ENCODE data around the gene CACNA1G.

CACNA1G gene

GRCh38 chr17:50550661-50551432 lies 9.7 kb upstream of the CACNA1G start:
- no peaks in the 10 kb centered on the region for H3K27me3 ChIP-seq (ENCODE audit: low read depth, low read length)
- no peaks in the 10 kb centered on the region for H3K9me3 ChIP-seq (ENCODE audit: control insufficient read depth in 1 of 2, low read length in 2 of 2)
- no peak overlapping the region for H3K27ac ChIP-seq (ENCODE audit: low read length)
- no peak overlapping the region for H3K4me3 ChIP-seq (ENCODE audit: low read depth in 1 of 2, low read length in 2 of 2)
- peaks cover 4 to 14% of the 10 kb centered on the region in 2 donors for H3K4me1 ChIP-seq (ENCODE audit: control insufficient read depth in 1 of 2, insufficient read depth in 2 of 2, low read length in 2 of 2)
- H3K36me3 ChIP-seq (ENCODE audit: control insufficient read depth in 1 of 2, insufficient read depth in 2 of 2, low read length in 2 of 2): peaks cover 0 to 35% of the 10 kb centered on the region in 2 donors

GRCh38 chr17:50551433-50551815 lies 9.1 kb upstream of the CACNA1G start:
- Histone ChIP-seq H3K27ac (ENCODE audit: low read length) (no peak overlapping the region), H3K36me3 (ENCODE audit: control insufficient read depth in 1 of 2, insufficient read depth in 2 of 2, low read length in 2 of 2) (peaks cover 0 to 40% of the 10 kb centered on the region in 2 donors)

GRCh38 chr17:50551884-50552283 lies 8.6 kb upstream of the CACNA1G start:
- H3K9me3 ChIP-seq (ENCODE audit: control insufficient read depth in 1 of 2, low read length in 2 of 2): no peaks in the 10 kb centered on the region
- no peak overlapping the region for H3K4me3 ChIP-seq (ENCODE audit: low read depth in 1 of 2, low read length in 2 of 2)
- H3K27ac ChIP-seq (ENCODE audit: low read length): no peak overlapping the region
- no peaks in the 10 kb centered on the region for H3K27me3 ChIP-seq (ENCODE audit: low read depth, low read length)
- peaks cover 4 to 10% of the 10 kb centered on the region in 2 donors for H3K4me1 ChIP-seq (ENCODE audit: control insufficient read depth in 1 of 2, insufficient read depth in 2 of 2, low read length in 2 of 2)
- peaks cover 0 to 43% of the 10 kb centered on the region in 2 donors for H3K36me3 ChIP-seq (ENCODE audit: control insufficient read depth in 1 of 2, insufficient read depth in 2 of 2, low read length in 2 of 2)

More at GRCh38 chr17:50551433-50551815, 9.1 kb upstream of the CACNA1G start:
- no peaks in the 10 kb centered on the region for H3K27me3 ChIP-seq (ENCODE audit: low read depth, low read length)
- no peaks in the 10 kb centered on the region for H3K9me3 ChIP-seq (ENCODE audit: control insufficient read depth in 1 of 2, low read length in 2 of 2)
- H3K4me3 ChIP-seq (ENCODE audit: low read depth in 1 of 2, low read length in 2 of 2): no peak overlapping the region
- peaks cover 4 to 14% of the 10 kb centered on the region in 2 donors for H3K4me1 ChIP-seq (ENCODE audit: control insufficient read depth in 1 of 2, insufficient read depth in 2 of 2, low read length in 2 of 2)

- Histone ChIP-seq H3K4me1 (ENCODE audit: control insufficient read depth in 1 of 2, insufficient read depth in 2 of 2, low read length in 2 of 2) (peaks cover 0 to 10% of the 10 kb centered on the region in 2 donors), H3K36me3 (ENCODE audit: control insufficient read depth in 1 of 2, insufficient read depth in 2 of 2, low read length in 2 of 2) (peaks cover 0 to 36% of the 10 kb centered on the region in 2 donors)
Observed at GRCh38 chr17:50554201-50554600, 6.3 kb upstream of the CACNA1G start.

GRCh38 chr17:50556803-50557202 lies 3.7 kb upstream of the CACNA1G start:
- Histone ChIP-seq H3K27ac (ENCODE audit: low read length) (no peak overlapping the region), H3K4me3 (ENCODE audit: low read depth in 1 of 2, low read length in 2 of 2) (no peak overlapping the region), H3K27me3 (ENCODE audit: low read depth, low read length) (peaks cover 15% of the 10 kb centered on the region), H3K36me3 (ENCODE audit: control insufficient read depth in 1 of 2, insufficient read depth in 2 of 2, low read length in 2 of 2) (peaks cover 0 to 20% of the 10 kb centered on the region in 2 donors), H3K4me1 (ENCODE audit: control insufficient read depth in 1 of 2, insufficient read depth in 2 of 2, low read length in 2 of 2) (peaks cover 9 to 33% of the 10 kb centered on the region in 2 donors), H3K9me3 (ENCODE audit: control insufficient read depth in 1 of 2, low read length in 2 of 2) (no peaks in the 10 kb centered on the region)

More at GRCh38 chr17:50554201-50554600, 6.3 kb upstream of the CACNA1G start:
- peaks cover 5% of the 10 kb centered on the region for H3K27me3 ChIP-seq (ENCODE audit: low read depth, low read length)
- no peaks in the 10 kb centered on the region for H3K9me3 ChIP-seq (ENCODE audit: control insufficient read depth in 1 of 2, low read length in 2 of 2)
- H3K4me3 ChIP-seq (ENCODE audit: low read depth in 1 of 2, low read length in 2 of 2): no peak overlapping the region
- H3K27ac ChIP-seq (ENCODE audit: low read length): no peak overlapping the region

GRCh38 chr17:50557630-50558029 lies 2.9 kb upstream of the CACNA1G start:
- Histone ChIP-seq H3K36me3 (ENCODE audit: control insufficient read depth in 1 of 2, insufficient read depth in 2 of 2, low read length in 2 of 2) (peaks cover 0 to 19% of the 10 kb centered on the region in 2 donors), H3K4me3 (ENCODE audit: low read depth in 1 of 2, low read length in 2 of 2) (no peak overlapping the region), H3K9me3 (ENCODE audit: control insufficient read depth in 1 of 2, low read length in 2 of 2) (no peaks in the 10 kb centered on the region), H3K27me3 (ENCODE audit: low read depth, low read length) (peaks cover 18% of the 10 kb centered on the region), H3K27ac (ENCODE audit: low read length) (no peak overlapping the region), H3K4me1 (ENCODE audit: control insufficient read depth in 1 of 2, insufficient read depth in 2 of 2, low read length in 2 of 2) (peaks cover 9 to 38% of the 10 kb centered on the region in 2 donors)

- peaks cover 23% of the 10 kb centered on the region for H3K27me3 ChIP-seq (ENCODE audit: low read depth, low read length)
- H3K36me3 ChIP-seq (ENCODE audit: control insufficient read depth in 1 of 2, insufficient read depth in 2 of 2, low read length in 2 of 2): peaks cover 0 to 19% of the 10 kb centered on the region in 2 donors
- no peak overlapping the region for H3K4me3 ChIP-seq (ENCODE audit: low read depth in 1 of 2, low read length in 2 of 2)
- H3K27ac ChIP-seq (ENCODE audit: low read length): no peak overlapping the region
- peaks cover 9 to 38% of the 10 kb centered on the region in 2 donors for H3K4me1 ChIP-seq (ENCODE audit: control insufficient read depth in 1 of 2, insufficient read depth in 2 of 2, low read length in 2 of 2)
- H3K9me3 ChIP-seq (ENCODE audit: control insufficient read depth in 1 of 2, low read length in 2 of 2): no peaks in the 10 kb centered on the region
Observed at GRCh38 chr17:50558091-50558490, 2.4 kb upstream of the CACNA1G start.

GRCh38 chr17:50558581-50558940 lies 2.0 kb upstream of the CACNA1G start:
- Histone ChIP-seq H3K27me3 (ENCODE audit: low read depth, low read length) (peaks cover 27% of the 10 kb centered on the region), H3K36me3 (ENCODE audit: control insufficient read depth in 1 of 2, insufficient read depth in 2 of 2, low read length in 2 of 2) (peaks cover 0 to 19% of the 10 kb centered on the region in 2 donors), H3K9me3 (ENCODE audit: control insufficient read depth in 1 of 2, low read length in 2 of 2) (no peaks in the 10 kb centered on the region), H3K4me1 (ENCODE audit: control insufficient read depth in 1 of 2, insufficient read depth in 2 of 2, low read length in 2 of 2) (peaks cover 9 to 38% of the 10 kb centered on the region in 2 donors), H3K27ac (ENCODE audit: low read length) (no peak overlapping the region), H3K4me3 (ENCODE audit: low read depth in 1 of 2, low read length in 2 of 2) (peak overlapping the region in 1 of 2 donors; percentile 63)

- no peaks in the 10 kb centered on the region for H3K9me3 ChIP-seq (ENCODE audit: control insufficient read depth in 1 of 2, low read length in 2 of 2)
- peak overlapping the region in 1 of 2 donors; percentile 63 for H3K4me3 ChIP-seq (ENCODE audit: low read depth in 1 of 2, low read length in 2 of 2)
- H3K4me1 ChIP-seq (ENCODE audit: control insufficient read depth in 1 of 2, insufficient read depth in 2 of 2, low read length in 2 of 2): peaks cover 9 to 38% of the 10 kb centered on the region in 2 donors
- H3K27me3 ChIP-seq (ENCODE audit: low read depth, low read length): peaks cover 32% of the 10 kb centered on the region
- H3K36me3 ChIP-seq (ENCODE audit: control insufficient read depth in 1 of 2, insufficient read depth in 2 of 2, low read length in 2 of 2): peaks cover 0 to 19% of the 10 kb centered on the region in 2 donors
- no peak overlapping the region for H3K27ac ChIP-seq (ENCODE audit: low read length)
Observed at GRCh38 chr17:50558941-50559614, 1.4 kb upstream of the CACNA1G start.

GRCh38 chr17:50559674-50560184 lies 786 bp upstream of the CACNA1G start:
- Histone ChIP-seq H3K4me3 (ENCODE audit: low read depth in 1 of 2, low read length in 2 of 2) (peak overlapping the region; percentile 37 to 63), H3K36me3 (ENCODE audit: control insufficient read depth in 1 of 2, insufficient read depth in 2 of 2, low read length in 2 of 2) (peaks cover 0 to 19% of the 10 kb centered on the region in 2 donors), H3K27ac (ENCODE audit: low read length) (no peak overlapping the region), H3K4me1 (ENCODE audit: control insufficient read depth in 1 of 2, insufficient read depth in 2 of 2, low read length in 2 of 2) (peaks cover 9 to 42% of the 10 kb centered on the region in 2 donors), H3K27me3 (ENCODE audit: low read depth, low read length) (peaks cover 32% of the 10 kb centered on the region), H3K9me3 (ENCODE audit: control insufficient read depth in 1 of 2, low read length in 2 of 2) (no peaks in the 10 kb centered on the region)
